HCT116 (cell line): ENCODE data around the gene RAI14. TPM values are rescaled to one million over a fixed set of nuclear protein-coding genes. Genes with fewer than 3 reads are reported as not detected.

Experiments
- ATAC-seq: fragments of 200-7000 bp; cut with Tn5 transposase; 2 replicates; pipeline ENCODE4 v1.9.1; 2020; ENCODE audit warnings: mild to moderate bottlenecking, moderate library complexity
- BruUV-seq: library from RNA; stranded (reverse); fragments of 400-500 nt; replicated peaks from 2 replicates; lab custom pipeline; 2021; lab: Mats Ljungman, UMichigan
- CTCF ChIA-PET: fragments of 300-600 bp; sonication (Branson Sonifier 250); formaldehyde crosslinking; loops from one replicate; lab custom pipeline; 2021; ENCODE audit warnings: antibody characterized with exemption; lab: Charles Lee
- POLR2A ChIA-PET: fragments of 300-600, 350-600 bp; sonication (Branson Sonifier 250); formaldehyde crosslinking; loops from one replicate; lab custom pipeline; 2021; ENCODE audit warnings: antibody characterized with exemption; lab: Charles Lee
- RAD21 ChIA-PET, 2 experiments: fragments of 300-600 bp; sonication (Branson Sonifier 250); formaldehyde crosslinking; loops; one replicate each; lab custom pipeline; 2023; ENCODE audit warnings: low total read pairs in 2 of 2; ENCODE audit not compliant: uncharacterized antibody in 2 of 2, unreplicated experiment in 2 of 2, low non-redundant PET in 1 of 2; lab: Charles Lee
- DNase-seq: peaks from one replicate; pipeline ENCODE4 v3.0.0-alpha.2; 2010; ENCODE audit warnings: low read depth, low spot score
- H2AFZ ChIP-seq: fragments of 200-600 bp; shearing (Covaris generic), sonication (generic); 2 replicates; pipeline ENCODE4 v1.6.1; 2017; ENCODE audit warnings: low read depth, mixed run types, mixed read lengths, antibody characterized with exemption, low read length; ENCODE audit not compliant: poor library complexity, severe bottlenecking
- H3K27ac ChIP-seq: 2 replicates; pipeline ENCODE4 v1.5.1; 2012; ENCODE audit warnings: low read depth, low read length
- H3K27me3 ChIP-seq: fragments of 200-600 bp; sonication (generic); 2 replicates; pipeline ENCODE4 v1.6.1; 2016; ENCODE audit warnings: mixed run types, low read length, mixed read lengths; ENCODE audit not compliant: insufficient read depth
- H3K36me3 ChIP-seq, 2 experiments: fragments of 200-500 bp in 1 of 2; fragments of 200-600 bp in 1 of 2; sonication (Bioruptor generic) in 1 of 2; sonication (generic) in 1 of 2; 2 replicates each; pipeline versions ENCODE4 v1.5.1 to v1.6.1; 2014 to 2016; ENCODE audit warnings: low read length in 2 of 2, inconsistent platforms in 1 of 2, mixed read lengths in 1 of 2, mixed run types in 1 of 2; ENCODE audit not compliant: insufficient read depth in 2 of 2, control insufficient read depth in 1 of 2
- H3K4me1 ChIP-seq, 2 experiments: fragments of 200-600 bp in 1 of 2; sonication (generic) in 1 of 2; 2 replicates each; pipeline versions ENCODE4 v1.5.1 to v1.6.1; 2012 to 2017; ENCODE audit warnings: low read length in 2 of 2, inconsistent platforms in 1 of 2, mild to moderate bottlenecking in 1 of 2, mixed read lengths in 1 of 2, mixed run types in 1 of 2, moderate library complexity in 1 of 2; ENCODE audit not compliant: insufficient read depth in 2 of 2, control insufficient read depth in 1 of 2
- H3K4me2 ChIP-seq: fragments of 200-600 bp; sonication (generic); 2 replicates; pipeline ENCODE4 v1.6.1; 2017; ENCODE audit warnings: mixed run types, low read length, mixed read lengths
- H3K4me3 ChIP-seq, 2 experiments: fragments of 200-600 bp in 1 of 2; sonication (generic) in 1 of 2; replicated peaks in 1 of 2; 2 replicates each; pipeline ENCODE4 v1.5.1; 2011 to 2016; ENCODE audit warnings: low read length in 2 of 2, control low read depth in 1 of 2, low read depth in 1 of 2, mild to moderate bottlenecking in 1 of 2, mixed read lengths in 1 of 2, mixed run types in 1 of 2
- H3K79me2 ChIP-seq: fragments of 200-600 bp; sonication (generic); 2 replicates; pipeline ENCODE4 v1.6.1; 2017; ENCODE audit warnings: mild to moderate bottlenecking, mixed run types, low read length, moderate library complexity, mixed read lengths; ENCODE audit not compliant: insufficient read depth
- H3K9ac ChIP-seq: fragments of 200-600 bp; sonication (generic); 2 replicates; pipeline ENCODE4 v1.6.1; 2016; ENCODE audit warnings: low read length, mixed read lengths
- H3K9me2 ChIP-seq: fragments of 200-600 bp; sonication (generic), shearing (Covaris generic); 2 replicates; pipeline ENCODE4 v1.6.1; 2017; ENCODE audit warnings: mixed run types, mild to moderate bottlenecking, moderate library complexity; ENCODE audit not compliant: insufficient read depth
- H3K9me3 ChIP-seq, 2 experiments: fragments of 200-500 bp in 1 of 2; fragments of 200-600 bp in 1 of 2; sonication (Bioruptor generic) in 1 of 2; sonication (generic) in 1 of 2; 2 replicates each; pipeline ENCODE4 v1.6.1; 2014 to 2017; ENCODE audit warnings: low read length in 2 of 2, mixed read lengths in 2 of 2, inconsistent platforms in 1 of 2, low read depth in 1 of 2, mild to moderate bottlenecking in 1 of 2, mixed run types in 1 of 2, moderate library complexity in 1 of 2; ENCODE audit not compliant: control insufficient read depth in 1 of 2, insufficient read depth in 1 of 2
- H4K20me1 ChIP-seq: fragments of 200-600 bp; sonication (generic), shearing (Covaris generic); 2 replicates; pipeline ENCODE4 v1.6.1; 2017; ENCODE audit warnings: mixed run types, mild to moderate bottlenecking, moderate library complexity; ENCODE audit not compliant: insufficient read depth
- EZH2 ChIP-seq: fragments of 200-600 bp; sonication (generic); IDR thresholded peaks from 2 replicates; pipeline ENCODE4 v1.6.1; 2017; ENCODE audit warnings: antibody characterized with exemption, mixed run types
- EZH2phosphoT487 ChIP-seq: fragments of 200-600 bp; IDR thresholded peaks from 2 replicates; pipeline ENCODE4 v1.6.1; 2018; ENCODE audit warnings: antibody characterized with exemption, borderline replicate concordance
- FOSL1 ChIP-seq: IDR thresholded peaks from 2 replicates; pipeline ENCODE4 v1.6.1; 2012; ENCODE audit warnings: low read depth
- RAD21 ChIP-seq: IDR thresholded peaks from 2 replicates; pipeline ENCODE4 v1.6.1; 2012; ENCODE audit warnings: low read depth, mild to moderate bottlenecking
- SP1 ChIP-seq: IDR thresholded peaks from 2 replicates; pipeline ENCODE4 v1.6.1; 2012; ENCODE audit warnings: low read depth
- intact Hi-C: fragments of 100-400 bp; cut with micrococcal nuclease; formaldehyde crosslinking; loops from 2 replicates; pipeline ENCODE4 v1.10.0; 2022
- total RNA-seq: library from RNA; stranded (reverse); gene quantifications from one replicate; pipeline ENCODE4 v1.2.1, GENCODE V29; 2021; ENCODE audit not compliant: unreplicated experiment
- TF ChIP-seq, protein P1 (sequence below): IDR thresholded peaks from 2 replicates; pipeline ENCODE4 v1.6.1; 2012; ENCODE audit warnings: low read depth
- TF ChIP-seq, protein P2 (sequence below): IDR thresholded peaks from 2 replicates; pipeline ENCODE4 v1.6.1; 2011; ENCODE audit warnings: mild to moderate bottlenecking, low read length, moderate library complexity; ENCODE audit not compliant: insufficient replicate concordance; ENCODE audit errors: extremely low read depth

RAI14 gene
- total RNA-seq, 1 experiment from 2014 or later: 47.9 TPM

GRCh38 chr5:34847056-34847455 lies 190.9 kb downstream of the RAI14 start:
- TF ChIP-seq SP1 (no peak), EZH2phosphoT487 (no peak), FOSL1 (no peak), EZH2 (no peak), RAD21 (no peak)
- TF ChIP-seq, protein P1, sequence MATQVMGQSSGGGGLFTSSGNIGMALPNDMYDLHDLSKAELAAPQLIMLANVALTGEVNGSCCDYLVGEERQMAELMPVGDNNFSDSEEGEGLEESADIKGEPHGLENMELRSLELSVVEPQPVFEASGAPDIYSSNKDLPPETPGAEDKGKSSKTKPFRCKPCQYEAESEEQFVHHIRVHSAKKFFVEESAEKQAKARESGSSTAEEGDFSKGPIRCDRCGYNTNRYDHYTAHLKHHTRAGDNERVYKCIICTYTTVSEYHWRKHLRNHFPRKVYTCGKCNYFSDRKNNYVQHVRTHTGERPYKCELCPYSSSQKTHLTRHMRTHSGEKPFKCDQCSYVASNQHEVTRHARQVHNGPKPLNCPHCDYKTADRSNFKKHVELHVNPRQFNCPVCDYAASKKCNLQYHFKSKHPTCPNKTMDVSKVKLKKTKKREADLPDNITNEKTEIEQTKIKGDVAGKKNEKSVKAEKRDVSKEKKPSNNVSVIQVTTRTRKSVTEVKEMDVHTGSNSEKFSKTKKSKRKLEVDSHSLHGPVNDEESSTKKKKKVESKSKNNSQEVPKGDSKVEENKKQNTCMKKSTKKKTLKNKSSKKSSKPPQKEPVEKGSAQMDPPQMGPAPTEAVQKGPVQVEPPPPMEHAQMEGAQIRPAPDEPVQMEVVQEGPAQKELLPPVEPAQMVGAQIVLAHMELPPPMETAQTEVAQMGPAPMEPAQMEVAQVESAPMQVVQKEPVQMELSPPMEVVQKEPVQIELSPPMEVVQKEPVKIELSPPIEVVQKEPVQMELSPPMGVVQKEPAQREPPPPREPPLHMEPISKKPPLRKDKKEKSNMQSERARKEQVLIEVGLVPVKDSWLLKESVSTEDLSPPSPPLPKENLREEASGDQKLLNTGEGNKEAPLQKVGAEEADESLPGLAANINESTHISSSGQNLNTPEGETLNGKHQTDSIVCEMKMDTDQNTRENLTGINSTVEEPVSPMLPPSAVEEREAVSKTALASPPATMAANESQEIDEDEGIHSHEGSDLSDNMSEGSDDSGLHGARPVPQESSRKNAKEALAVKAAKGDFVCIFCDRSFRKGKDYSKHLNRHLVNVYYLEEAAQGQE: no peak
- TF ChIP-seq, protein P2, sequence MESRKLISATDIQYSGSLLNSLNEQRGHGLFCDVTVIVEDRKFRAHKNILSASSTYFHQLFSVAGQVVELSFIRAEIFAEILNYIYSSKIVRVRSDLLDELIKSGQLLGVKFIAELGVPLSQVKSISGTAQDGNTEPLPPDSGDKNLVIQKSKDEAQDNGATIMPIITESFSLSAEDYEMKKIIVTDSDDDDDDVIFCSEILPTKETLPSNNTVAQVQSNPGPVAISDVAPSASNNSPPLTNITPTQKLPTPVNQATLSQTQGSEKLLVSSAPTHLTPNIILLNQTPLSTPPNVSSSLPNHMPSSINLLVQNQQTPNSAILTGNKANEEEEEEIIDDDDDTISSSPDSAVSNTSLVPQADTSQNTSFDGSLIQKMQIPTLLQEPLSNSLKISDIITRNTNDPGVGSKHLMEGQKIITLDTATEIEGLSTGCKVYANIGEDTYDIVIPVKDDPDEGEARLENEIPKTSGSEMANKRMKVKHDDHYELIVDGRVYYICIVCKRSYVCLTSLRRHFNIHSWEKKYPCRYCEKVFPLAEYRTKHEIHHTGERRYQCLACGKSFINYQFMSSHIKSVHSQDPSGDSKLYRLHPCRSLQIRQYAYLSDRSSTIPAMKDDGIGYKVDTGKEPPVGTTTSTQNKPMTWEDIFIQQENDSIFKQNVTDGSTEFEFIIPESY: no peak
- DNase-seq (no peak), ATAC-seq (no peak)
- CTCF ChIA-PET: no interaction called here
- no peak overlapping the region for H2AFZ ChIP-seq
- no peaks in the 10 kb centered on the region for H3K79me2 ChIP-seq
- peaks cover 4% of the 10 kb centered on the region; the same call in 1 of the 2 replicates for H3K9me2 ChIP-seq
- no peak overlapping the region for H3K9ac ChIP-seq
- H3K9me3 ChIP-seq: no peaks in the 10 kb centered on the region
- no peaks in the 10 kb centered on the region for H3K4me1 ChIP-seq
- H3K36me3 ChIP-seq: no peaks in the 10 kb centered on the region
- H3K4me3 ChIP-seq: no peak overlapping the region
- BruUV-seq: no TSS peak
- RAD21 ChIA-PET: no interaction called here
- intact Hi-C loops: no loop called here
- H3K27me3 ChIP-seq: no peaks in the 10 kb centered on the region
- H4K20me1 ChIP-seq: no peaks in the 10 kb centered on the region
- POLR2A ChIA-PET: no interaction called here
- H3K4me2 ChIP-seq: no peak overlapping the region
- no peak overlapping the region for H3K27ac ChIP-seq
